ENCODE measurements around the gene BRF1. TPM values are rescaled to one million over a fixed set of nuclear protein-coding genes. Genes with fewer than 3 reads are reported as not detected.
"Not testable (repeated sequence)": the region's sequence is repeated elsewhere in the genome, so short reads cannot be mapped to it uniquely, and the experiment has no call there.

The BRF1 gene
- total RNA-seq, 4 donors from 2014 or later, result 25.2 to 35.6 (median 30.9) TPM

- ATAC-seq, result no peak
- WGBS, 2 donors (ENCODE audit: low coverage in 1 of 2), result 85% methylated on average over 5 of the region's 21 CpGs; no CpG with 5 or more reads in 1 of the 2 donors
- Histone ChIP-seq H3K27ac (no peak overlapping the region), H3K27me3 (no peaks in the 10 kb centered on the region), H3K9me3 (no peaks in the 10 kb centered on the region), H3K36me3 (peaks cover 0 to 38% of the 10 kb centered on the region in 2 donors), H3K4me3 (no peak overlapping the region), H3K4me1 (peaks cover 0 to 32% (median 3%) of the 10 kb centered on the region in 3 donors)
- no peak for TF ChIP-seq EP300 (IDR thresholded peaks at IDR 0.05)
These were observed 20.3 kb downstream of the BRF1 start for GRCh38 chr14:105280525-105280924.

- Histone ChIP-seq H3K4me3 (no peak overlapping the region), H3K9me3 (no peaks in the 10 kb centered on the region), H3K36me3 (peaks cover 0 to 31% of the 10 kb centered on the region in 2 donors), H3K4me1 (peaks cover 0 to 39% (median 6%) of the 10 kb centered on the region in 3 donors), H3K27me3 (no peaks in the 10 kb centered on the region), H3K27ac (no peak overlapping the region)
- 80 to 100% methylated on average over 2 to 14 of the region's 18 CpGs for WGBS, 2 donors (ENCODE audit: low coverage in 1 of 2)
- no peak for ATAC-seq
- TF ChIP-seq POLR2AphosphoS5 (IDR thresholded peaks at IDR 0.05) (no peak), CTCF (IDR thresholded peaks at IDR 0.05) (no peak), EP300 (IDR thresholded peaks at IDR 0.05) (no peak)
These were observed 21.0 kb downstream of the BRF1 start for GRCh38 chr14:105279642-105280361.

- not testable (repeated sequence) for H3K27me3 ChIP-seq, H3K27ac ChIP-seq, H3K9me3 ChIP-seq, H3K4me3 ChIP-seq, ATAC-seq
- Histone ChIP-seq H3K4me1 (peaks cover 0 to 40% (median 6%) of the 10 kb centered on the region in 3 donors), H3K36me3 (peaks cover 0 to 14% of the 10 kb centered on the region in 2 donors)
- WGBS, 2 donors (ENCODE audit: low coverage in 1 of 2), result 33 to 72% methylated on average over 1 to 2 of the region's 4 CpGs
These were observed 23.4 kb downstream of the BRF1 start for GRCh38 chr14:105277448-105277847.

- Histone ChIP-seq H3K27ac (no peak overlapping the region), H3K9me3 (no peaks in the 10 kb centered on the region), H3K36me3 (peaks cover 0 to 24% of the 10 kb centered on the region in 2 donors), H3K4me3 (no peak overlapping the region), H3K4me1 (peaks cover 0 to 26% (median 6%) of the 10 kb centered on the region in 3 donors), H3K27me3 (no peaks in the 10 kb centered on the region)
- ATAC-seq, result peak; percentile 91
- WGBS, 2 donors (ENCODE audit: low coverage in 1 of 2), result 68 to 81% methylated on average over 5 to 10 of the region's 16 CpGs
- TF ChIP-seq CTCF (IDR thresholded peaks at IDR 0.05) (no peak), POLR2AphosphoS5 (IDR thresholded peaks at IDR 0.05) (no peak), EP300 (IDR thresholded peaks at IDR 0.05) (no peak), POLR2A (IDR thresholded peaks at IDR 0.05) (no peak)
These were observed 25.4 kb downstream of the BRF1 start for GRCh38 chr14:105275267-105275946.

GRCh38 chr14:105274637-105275036, 26.2 kb downstream of the BRF1 start:
- 60% methylated on average over 2 of the region's 6 CpGs; no CpG with 5 or more reads in 1 of the 2 donors for WGBS, 2 donors (ENCODE audit: low coverage in 1 of 2)
- Histone ChIP-seq H3K27me3 (no peaks in the 10 kb centered on the region), H3K27ac (no peak overlapping the region), H3K4me1 (peaks cover 0 to 26% (median 6%) of the 10 kb centered on the region in 3 donors), H3K9me3 (no peaks in the 10 kb centered on the region), H3K4me3 (no peak overlapping the region), H3K36me3 (peaks cover 0 to 19% of the 10 kb centered on the region in 2 donors)
- no peak for ATAC-seq
- TF ChIP-seq CTCF (IDR thresholded peaks at IDR 0.05) (no peak), EP300 (IDR thresholded peaks at IDR 0.05) (no peak), POLR2A (IDR thresholded peaks at IDR 0.05) (no peak), POLR2AphosphoS5 (IDR thresholded peaks at IDR 0.05) (no peak)
